A673 (cell line): ENCODE results near the gene FBXL2.

Experiments used
- CTCF ChIP-seq: fragments of 300-800, 200-600 bp; sonication (generic); conservative IDR thresholded peaks from 2 replicates; pipeline ENCODE4 v1.5.1; 2017; ENCODE audit warnings: low read depth, mild to moderate bottlenecking, antibody characterized with exemption, low read length, moderate library complexity, mixed read lengths
- EZH2 ChIP-seq: fragments of 200-600 bp; sonication (generic); IDR thresholded peaks from 2 replicates; pipeline ENCODE4 v1.6.1; 2017; ENCODE audit warnings: borderline replicate concordance, low read depth, mild to moderate bottlenecking, mixed read lengths, antibody characterized with exemption, low read length; ENCODE audit not compliant: poor library complexity, severe bottlenecking

GRCh38 chr3:33377931-33378330, 100.7 kb downstream of the FBXL2 start:
- no peak for TF ChIP-seq CTCF
- no peak for TF ChIP-seq EZH2
